ENCODE results near the gene SUSD3. TPM values are rescaled to one million over a fixed set of nuclear protein-coding genes. Genes with fewer than 3 reads are reported as not detected.

SUSD3 gene
- total RNA-seq, 6 experiments from 2014 or later = 6.5 to 51.5 (median 31.2) TPM

GRCh38 chr9:93052791-93053540 lies 5.5 kb upstream of the SUSD3 start:
- peak in 1 of 3 donors; percentile 39 for DNase-seq
- no peak overlapping the region for H3K4me3 ChIP-seq
- 79% methylated on average over 5 of the region's 15 CpGs for WGBS (ENCODE audit: insufficient coverage, low coverage, low lambda C conversion rate, missing lambda C conversion rate)
- peaks cover 0 to 20% (median 7%) of the 10 kb centered on the region in 4 donors for H3K4me1 ChIP-seq
- TF ChIP-seq POLR2A (IDR thresholded peaks at IDR 0.05) = no peak
- TF ChIP-seq, protein P1, sequence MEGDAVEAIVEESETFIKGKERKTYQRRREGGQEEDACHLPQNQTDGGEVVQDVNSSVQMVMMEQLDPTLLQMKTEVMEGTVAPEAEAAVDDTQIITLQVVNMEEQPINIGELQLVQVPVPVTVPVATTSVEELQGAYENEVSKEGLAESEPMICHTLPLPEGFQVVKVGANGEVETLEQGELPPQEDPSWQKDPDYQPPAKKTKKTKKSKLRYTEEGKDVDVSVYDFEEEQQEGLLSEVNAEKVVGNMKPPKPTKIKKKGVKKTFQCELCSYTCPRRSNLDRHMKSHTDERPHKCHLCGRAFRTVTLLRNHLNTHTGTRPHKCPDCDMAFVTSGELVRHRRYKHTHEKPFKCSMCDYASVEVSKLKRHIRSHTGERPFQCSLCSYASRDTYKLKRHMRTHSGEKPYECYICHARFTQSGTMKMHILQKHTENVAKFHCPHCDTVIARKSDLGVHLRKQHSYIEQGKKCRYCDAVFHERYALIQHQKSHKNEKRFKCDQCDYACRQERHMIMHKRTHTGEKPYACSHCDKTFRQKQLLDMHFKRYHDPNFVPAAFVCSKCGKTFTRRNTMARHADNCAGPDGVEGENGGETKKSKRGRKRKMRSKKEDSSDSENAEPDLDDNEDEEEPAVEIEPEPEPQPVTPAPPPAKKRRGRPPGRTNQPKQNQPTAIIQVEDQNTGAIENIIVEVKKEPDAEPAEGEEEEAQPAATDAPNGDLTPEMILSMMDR (IDR thresholded peaks at IDR 0.05) = no peak
- intact Hi-C loops (cut with DNase I) = no loop called here
- no peaks in the 10 kb centered on the region for H3K36me3 ChIP-seq
- H3K27ac ChIP-seq = no peak overlapping the region
- no peak for ATAC-seq
- no peaks in the 10 kb centered on the region for H3K27me3 ChIP-seq
- no peaks in the 10 kb centered on the region for H3K9me3 ChIP-seq

GRCh38 chr9:93053781-93054331 lies 4.6 kb upstream of the SUSD3 start:
- Histone ChIP-seq H3K4me3 (no peak overlapping the region), H3K27me3 (no peaks in the 10 kb centered on the region), H3K36me3 (no peaks in the 10 kb centered on the region), H3K9me3 (no peaks in the 10 kb centered on the region), H3K4me1 (peaks cover 0 to 26% (median 5%) of the 10 kb centered on the region in 4 donors), H3K27ac (no peak overlapping the region)
- WGBS (ENCODE audit: insufficient coverage, low coverage, low lambda C conversion rate, missing lambda C conversion rate) = 95% methylated on average over 4 of the region's 5 CpGs
- ATAC-seq = no peak
- no peak for TF ChIP-seq POLR2A (IDR thresholded peaks at IDR 0.05)
- TF ChIP-seq, protein P1 (IDR thresholded peaks at IDR 0.05) = no peak
- no peak for DNase-seq
- intact Hi-C loops (cut with DNase I) = no loop called here

DNA sequence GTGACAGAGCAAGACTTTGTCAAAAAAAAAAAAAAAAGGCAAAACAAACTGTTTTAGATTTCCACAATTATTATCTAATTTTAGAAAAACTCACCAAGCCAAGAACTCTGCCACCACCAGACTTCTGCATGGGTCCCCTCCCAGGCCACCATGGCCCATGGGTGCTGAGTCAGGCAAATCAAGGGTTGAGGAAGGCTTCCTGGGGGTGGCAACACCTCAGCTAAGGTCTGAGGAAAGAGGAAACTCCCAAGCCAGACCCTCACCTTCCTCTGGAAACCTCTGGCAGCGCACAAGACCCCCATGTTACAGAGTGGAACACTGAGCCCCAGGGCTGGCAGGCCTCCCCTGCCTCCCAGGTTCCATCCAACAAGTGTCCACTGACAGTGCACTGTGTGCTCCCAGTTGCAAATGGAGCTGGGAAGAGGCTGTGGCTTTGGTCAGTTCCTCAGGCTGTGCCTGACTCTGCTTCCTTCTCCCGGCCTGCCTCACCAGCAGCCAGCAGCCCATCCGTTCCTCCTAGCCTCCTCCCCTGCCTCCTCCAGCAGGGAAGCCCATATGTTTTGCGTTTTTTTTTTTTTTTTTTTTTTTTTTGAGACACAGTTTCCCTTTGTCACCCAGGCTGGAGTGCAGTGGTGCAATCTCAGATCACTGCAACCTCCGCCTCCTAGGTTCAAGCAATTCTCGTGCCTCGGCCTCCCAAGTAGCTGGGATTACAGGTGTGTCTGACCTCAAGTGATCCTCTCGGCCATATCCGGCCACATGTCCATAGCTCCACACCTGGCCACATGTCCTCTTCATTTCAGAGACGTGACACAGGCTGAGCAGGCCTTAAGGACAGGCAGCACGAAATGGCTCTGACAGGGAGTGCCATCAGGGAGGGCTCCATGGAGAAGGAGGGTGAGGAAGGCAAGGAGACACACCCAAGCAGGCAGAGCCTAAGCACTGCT lies 3.5 kb upstream of the SUSD3 start:
- intact Hi-C loops (cut with DNase I) = no loop called here
- DNase-seq = no peak
- Histone ChIP-seq H3K27ac (no peak overlapping the region), H3K4me3 (no peak overlapping the region), H3K9me3 (no peaks in the 10 kb centered on the region), H3K27me3 (no peaks in the 10 kb centered on the region), H3K36me3 (no peaks in the 10 kb centered on the region), H3K4me1 (peaks cover 0 to 25% (median 5%) of the 10 kb centered on the region in 4 donors)
- 96% methylated on average over 6 of the region's 11 CpGs for whole genome bisulfite sequencing (ENCODE audit: insufficient coverage, low coverage, low lambda C conversion rate, missing lambda C conversion rate)
- no peak for ATAC-seq
- TF ChIP-seq, protein P1 (IDR thresholded peaks at IDR 0.05) = no peak
- TF ChIP-seq POLR2A (IDR thresholded peaks at IDR 0.05) = no peak

DNA sequence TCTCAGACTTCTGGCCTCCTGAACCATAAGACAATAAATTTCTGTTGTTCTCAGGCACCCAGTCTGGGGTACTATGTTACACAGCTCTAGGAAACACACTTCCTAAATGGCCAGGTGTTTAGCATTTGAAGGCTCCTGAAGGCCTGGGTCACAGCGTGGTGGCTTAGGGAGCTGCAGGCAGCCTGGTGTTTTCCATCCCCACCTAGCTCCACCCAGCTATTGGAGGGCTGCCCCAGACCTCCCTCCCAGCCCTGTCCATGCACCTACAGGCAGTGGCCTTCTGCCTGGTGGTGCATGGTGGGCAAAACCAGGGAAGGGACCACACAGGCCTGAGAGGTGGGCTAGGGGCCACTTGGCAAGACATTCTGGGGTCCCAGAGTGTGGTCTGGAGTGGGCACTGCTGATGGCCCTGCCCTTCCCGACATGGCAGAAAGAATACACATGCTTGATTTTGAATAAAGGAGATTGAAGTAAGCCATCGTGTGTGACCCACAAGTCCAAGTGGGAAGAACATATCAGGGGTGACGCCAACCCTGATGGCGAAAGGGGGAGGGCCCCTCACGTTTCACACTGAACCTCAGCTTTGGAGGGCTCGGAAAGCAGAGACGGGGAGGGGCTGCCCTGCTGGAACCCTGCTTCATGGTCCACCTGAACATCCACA lies 1.3 kb upstream of the SUSD3 start:
- Histone ChIP-seq H3K9me3 (no peaks in the 10 kb centered on the region), H3K4me1 (peaks cover 0 to 43% (median 13%) of the 10 kb centered on the region in 4 donors), H3K27ac (peak overlapping the region in 1 of 3 donors; percentile 58), H3K36me3 (no peaks in the 10 kb centered on the region), H3K27me3 (no peaks in the 10 kb centered on the region), H3K4me3 (no peak overlapping the region)
- DNase-seq (no peak), ATAC-seq (no peak)
- WGBS (ENCODE audit: insufficient coverage, low coverage, low lambda C conversion rate, missing lambda C conversion rate) = 67% methylated on average over 4 of the region's 8 CpGs
- no peak for TF ChIP-seq POLR2A (IDR thresholded peaks at IDR 0.05)
- TF ChIP-seq, protein P1 (IDR thresholded peaks at IDR 0.05) = no peak
- intact Hi-C loops (cut with DNase I) = no loop called here
